Mesenchymal stem cell (in vitro differentiated cells and primary cell): Measurements from ENCODE around the gene B4GALT4.

Source experiments
- DNase-seq: peaks from one replicate; pipeline ENCODE4 v3.0.0-alpha.2; 2013
- H2AFZ ChIP-seq: one replicate; pipeline ENCODE4 v1.6.1; 2013; ENCODE audit warnings: low read depth, mild to moderate bottlenecking, control low read depth, inconsistent platforms, low read length, moderate library complexity
- H2AK5ac ChIP-seq: 2 replicates; pipeline ENCODE4 v1.6.1; 2013; ENCODE audit warnings: low read length, moderate library complexity, mild to moderate bottlenecking, inconsistent platforms; ENCODE audit not compliant: severe bottlenecking
- H2BK120ac ChIP-seq: one replicate; pipeline ENCODE4 v1.6.1; 2013; ENCODE audit warnings: low read depth, mild to moderate bottlenecking, inconsistent platforms, low read length, moderate library complexity
- H2BK12ac ChIP-seq, 2 experiments: one replicate each; pipeline ENCODE4 v1.6.1; 2013; ENCODE audit warnings: inconsistent platforms in 2 of 2, low read length in 2 of 2, mild to moderate bottlenecking in 2 of 2, moderate library complexity in 2 of 2, control low read depth in 1 of 2
- H2BK15ac ChIP-seq: one replicate; pipeline ENCODE4 v1.6.1; 2013; ENCODE audit warnings: mild to moderate bottlenecking, low read depth, inconsistent platforms; ENCODE audit not compliant: poor library complexity, severe bottlenecking
- H2BK5ac ChIP-seq: 2 replicates; pipeline ENCODE4 v1.6.1; 2013; ENCODE audit warnings: low read depth, mild to moderate bottlenecking, low read length, control low read depth, inconsistent platforms; ENCODE audit not compliant: poor library complexity, severe bottlenecking
- H3K14ac ChIP-seq, 2 experiments: one replicate each; pipeline ENCODE4 v1.6.1; 2013; ENCODE audit warnings: inconsistent platforms in 2 of 2, low read length in 2 of 2, control low read depth in 1 of 2, mild to moderate bottlenecking in 1 of 2, moderate library complexity in 1 of 2
- H3K18ac ChIP-seq, 2 experiments: one replicate each; pipeline ENCODE4 v1.6.1; 2013; ENCODE audit warnings: inconsistent platforms in 2 of 2, low read length in 2 of 2, control low read depth in 1 of 2, low read depth in 1 of 2, mild to moderate bottlenecking in 1 of 2
- H3K23ac ChIP-seq, 2 experiments: one replicate each; pipeline ENCODE4 v1.6.1; 2013; ENCODE audit warnings: inconsistent platforms in 2 of 2, low read length in 2 of 2, mild to moderate bottlenecking in 2 of 2, moderate library complexity in 2 of 2, control low read depth in 1 of 2
- H3K27ac ChIP-seq: 2 replicates; pipeline ENCODE4 v1.5.1; 2013; ENCODE audit warnings: mild to moderate bottlenecking, moderate library complexity, low read length, control low read depth, inconsistent platforms; ENCODE audit not compliant: poor library complexity, severe bottlenecking
- H3K27me3 ChIP-seq, 2 experiments: 2 replicates each; pipeline versions ENCODE4 v1.6.1 to v1.7.0; 2013; ENCODE audit warnings: low read length in 2 of 2, mild to moderate bottlenecking in 2 of 2, moderate library complexity in 2 of 2, control low read depth in 1 of 2, inconsistent platforms in 1 of 2; ENCODE audit not compliant: control insufficient read depth in 1 of 2, insufficient read depth in 1 of 2
- H3K36me3 ChIP-seq, 2 experiments: 2 replicates each; pipeline versions ENCODE4 v1.6.1 to v1.7.0; 2013; ENCODE audit warnings: low read length in 2 of 2, control low read depth in 1 of 2, inconsistent platforms in 1 of 2, low read depth in 1 of 2, mild to moderate bottlenecking in 1 of 2; ENCODE audit not compliant: insufficient read depth in 2 of 2, control insufficient read depth in 1 of 2
- H3K4ac ChIP-seq, 2 experiments: one replicate each; pipeline ENCODE4 v1.6.1; 2013; ENCODE audit warnings: inconsistent platforms in 2 of 2, low read length in 2 of 2, mild to moderate bottlenecking in 2 of 2, moderate library complexity in 2 of 2, control low read depth in 1 of 2, low read depth in 1 of 2
- H3K4me1 ChIP-seq: 2 replicates; pipeline ENCODE4 v1.6.1; 2013; ENCODE audit warnings: low read depth, low read length, control low read depth; ENCODE audit not compliant: control insufficient read depth, insufficient read depth
- H3K4me2 ChIP-seq: 2 replicates; pipeline ENCODE4 v1.6.1; 2013; ENCODE audit warnings: low read length, mild to moderate bottlenecking, inconsistent platforms; ENCODE audit not compliant: poor library complexity, severe bottlenecking
- H3K4me3 ChIP-seq, 2 experiments: 2 replicates each; pipeline versions ENCODE4 v1.5.1 to v1.7.0; 2013; ENCODE audit warnings: low read length in 2 of 2, mild to moderate bottlenecking in 2 of 2, control low read depth in 1 of 2, low read depth in 1 of 2; ENCODE audit not compliant: insufficient read depth in 1 of 2
- H3K79me1 ChIP-seq: replicated peaks from 2 replicates; pipeline ENCODE4 v1.6.1; 2013; ENCODE audit warnings: mild to moderate bottlenecking, control low read depth, low read length, inconsistent platforms; ENCODE audit not compliant: poor library complexity, severe bottlenecking
- H3K9ac ChIP-seq: 2 replicates; pipeline ENCODE4 v1.7.0; 2013; ENCODE audit warnings: mild to moderate bottlenecking, low read length, moderate library complexity
- H3K9me3 ChIP-seq: 2 replicates; pipeline ENCODE4 v1.7.0; 2013; ENCODE audit warnings: mild to moderate bottlenecking, low read length; ENCODE audit not compliant: control insufficient read depth
- H4K8ac ChIP-seq: one replicate; pipeline ENCODE4 v1.6.1; 2013; ENCODE audit warnings: inconsistent platforms, mild to moderate bottlenecking, low read length, moderate library complexity
- H4K91ac ChIP-seq: one replicate; pipeline ENCODE4 v1.6.1; 2013; ENCODE audit warnings: mild to moderate bottlenecking, low read length, inconsistent platforms
- WGBS: methylation state at CpG from one replicate; pipeline ENCODE4 v1.1.7; 2013; ENCODE audit warnings: mixed read lengths; 5-methylcytosine and 5-hydroxymethylcytosine counted together

The B4GALT4 gene

DNA sequence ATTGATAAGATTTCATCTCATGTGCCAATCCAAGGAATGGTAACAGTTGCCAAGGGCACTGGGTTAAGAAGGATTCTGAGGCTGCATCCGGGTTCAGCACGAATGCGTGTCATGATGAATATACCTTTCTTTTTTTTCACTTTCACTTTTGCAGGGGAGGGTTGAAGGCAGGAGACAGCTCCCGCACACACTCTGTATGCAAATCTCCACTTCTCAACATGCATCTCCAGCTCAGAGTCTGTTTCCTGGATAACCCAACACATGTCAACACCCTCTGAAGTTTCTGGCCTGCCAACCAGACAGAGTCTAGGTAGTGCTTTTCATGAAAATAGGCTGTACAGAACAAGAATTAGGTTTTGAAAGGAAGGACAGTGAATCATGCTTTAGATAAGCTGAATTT, 21.6 kb downstream of the B4GALT4 start:
- H3K4me2 ChIP-seq, result no peak overlapping the region

DNA sequence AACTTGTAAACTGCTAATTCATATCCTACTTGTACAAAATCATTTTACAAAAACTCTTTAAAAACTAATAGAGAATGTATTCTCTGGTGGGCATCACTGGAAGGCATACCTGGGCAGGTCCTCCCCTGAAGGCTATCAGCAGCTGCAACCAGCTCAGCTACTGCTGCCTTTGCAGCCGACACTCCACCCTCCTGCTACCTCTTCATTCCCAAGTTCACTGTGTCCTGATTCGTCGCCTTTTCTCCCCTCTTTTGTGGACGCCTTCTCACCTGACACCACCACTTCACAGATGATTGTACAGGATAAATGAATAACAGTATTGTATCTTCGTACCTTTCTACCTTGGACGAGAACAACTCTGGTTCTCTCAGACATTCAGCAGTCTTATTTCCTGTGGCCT, 28.9 kb downstream of the B4GALT4 start:
- Histone ChIP-seq H3K4ac (no peak overlapping the region), H4K8ac (no peak overlapping the region), H2AFZ (no peak overlapping the region), H2AK5ac (peak overlapping the region; percentile 58), H2BK12ac (no peak overlapping the region), H3K27ac (peak overlapping the region; percentile 68), H2BK15ac (no peak overlapping the region), H3K9me3 (no peaks in the 10 kb centered on the region), H3K9ac (no peak overlapping the region), H3K27me3 (no peaks in the 10 kb centered on the region), H2BK5ac (no peak overlapping the region), H3K23ac (no peak overlapping the region), H3K79me1 (peaks cover 3% of the 10 kb centered on the region), H3K14ac (no peak overlapping the region), H3K4me3 (no peak overlapping the region), H3K18ac (no peak overlapping the region), H3K4me1 (peaks cover 10% of the 10 kb centered on the region), H2BK120ac (no peak overlapping the region), H3K36me3 (peaks cover 11 to 70% of the 10 kb centered on the region in 2 experiments), H4K91ac (no peak overlapping the region), H3K4me2 (no peak overlapping the region)
- no peak for DNase-seq
- WGBS, result 88% methylated on average over 6 of the region's 6 CpGs

More for the DNA sequence above, 21.6 kb downstream of the B4GALT4 start:
- Histone ChIP-seq H3K9me3 (no peaks in the 10 kb centered on the region), H3K23ac (no peak overlapping the region), H3K4ac (no peak overlapping the region), H3K4me1 (peaks cover 2% of the 10 kb centered on the region), H3K14ac (no peak overlapping the region), H2AFZ (no peak overlapping the region), H3K18ac (no peak overlapping the region), H2BK12ac (no peak overlapping the region), H3K27me3 (no peaks in the 10 kb centered on the region), H2AK5ac (no peak overlapping the region), H3K36me3 (peaks cover 50 to 86% of the 10 kb centered on the region in 2 experiments), H3K4me3 (no peak overlapping the region), H3K27ac (no peak overlapping the region), H2BK120ac (no peak overlapping the region), H2BK15ac (no peak overlapping the region), H3K9ac (no peak overlapping the region), H2BK5ac (no peak overlapping the region), H3K79me1 (peaks cover 36% of the 10 kb centered on the region), H4K91ac (no peak overlapping the region), H4K8ac (no peak overlapping the region)
- no peak for DNase-seq
- 98% methylated on average over 4 of the region's 4 CpGs for WGBS

DNA sequence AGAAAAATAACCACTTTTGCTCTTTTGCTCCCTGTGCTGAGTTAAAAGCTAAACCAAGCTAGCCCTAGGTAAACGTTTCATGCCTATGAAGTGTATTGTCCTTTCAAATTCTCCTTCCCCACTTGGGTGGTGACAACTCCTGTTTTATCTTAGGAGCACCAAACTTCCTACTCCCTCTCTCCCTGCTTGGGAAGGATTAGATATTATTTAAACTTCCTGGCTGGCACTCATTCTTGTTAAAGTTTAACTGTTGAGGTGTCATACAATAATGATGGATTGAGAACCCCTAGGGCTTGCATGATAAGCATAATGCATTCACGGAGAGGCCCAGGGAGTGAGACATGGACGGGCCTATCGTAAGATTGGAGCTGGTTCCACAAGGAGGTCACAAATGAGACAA, 29.5 kb downstream of the B4GALT4 start:
- Histone ChIP-seq H3K27ac (peak overlapping the region; percentile 77), H2AK5ac (no peak overlapping the region), H4K8ac (no peak overlapping the region), H3K23ac (no peak overlapping the region), H3K9me3 (no peaks in the 10 kb centered on the region), H4K91ac (no peak overlapping the region), H3K79me1 (peaks cover 3% of the 10 kb centered on the region), H3K14ac (no peak overlapping the region), H2BK120ac (no peak overlapping the region), H3K4me3 (no peak overlapping the region), H2BK12ac (no peak overlapping the region), H3K27me3 (no peaks in the 10 kb centered on the region), H3K18ac (no peak overlapping the region), H2BK5ac (peak overlapping the region; percentile 90), H3K9ac (no peak overlapping the region), H3K4me1 (peaks cover 10% of the 10 kb centered on the region), H3K4ac (no peak overlapping the region), H3K36me3 (peaks cover 13 to 64% of the 10 kb centered on the region in 2 experiments), H3K4me2 (no peak overlapping the region), H2AFZ (no peak overlapping the region), H2BK15ac (no peak overlapping the region)
- DNase-seq, result no peak
- WGBS, result 67% methylated on average over 4 of the region's 4 CpGs

DNA sequence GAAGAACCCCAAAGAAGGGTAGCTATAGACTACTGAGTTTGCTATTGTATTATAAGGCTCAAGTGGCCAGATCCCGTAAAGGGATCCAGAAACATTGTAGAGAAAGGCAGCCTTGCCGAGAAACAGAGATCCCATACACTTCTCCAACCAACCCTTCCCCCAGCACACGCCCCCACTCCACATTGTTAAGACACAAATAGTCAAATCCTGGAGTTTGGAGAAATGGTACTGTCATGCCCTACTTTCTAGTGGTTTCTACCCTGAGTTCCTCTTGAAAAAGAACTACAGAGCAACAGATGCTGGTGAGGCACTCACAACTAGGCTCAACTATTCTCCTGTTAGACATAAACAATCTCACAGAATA, 33.2 kb downstream of the B4GALT4 start:
- H2AFZ ChIP-seq, result no peak overlapping the region

More for the DNA sequence above, 33.2 kb downstream of the B4GALT4 start:
- Histone ChIP-seq H3K18ac (no peak overlapping the region), H3K36me3 (peaks cover 5 to 28% of the 10 kb centered on the region in 2 experiments), H3K4me3 (no peak overlapping the region), H3K27me3 (no peaks in the 10 kb centered on the region), H3K79me1 (no peaks in the 10 kb centered on the region), H2BK5ac (no peak overlapping the region), H4K91ac (no peak overlapping the region), H4K8ac (no peak overlapping the region), H2BK12ac (no peak overlapping the region), H3K27ac (no peak overlapping the region), H2BK120ac (no peak overlapping the region), H3K23ac (no peak overlapping the region), H3K9ac (no peak overlapping the region), H3K14ac (no peak overlapping the region), H2AK5ac (no peak overlapping the region), H2BK15ac (no peak overlapping the region), H3K4me1 (peaks cover 13% of the 10 kb centered on the region), H3K4me2 (no peak overlapping the region), H3K9me3 (no peaks in the 10 kb centered on the region), H3K4ac (no peak overlapping the region)
- no peak for DNase-seq
- 85% methylated on average over 3 of the region's 3 CpGs for WGBS
